IMR-90 (cell line): ENCODE measurements around the gene ABL2. TPM values are rescaled to one million over a fixed set of nuclear protein-coding genes. Genes with fewer than 3 reads are reported as not detected.
A peak's percentile ranks its signal among the peaks of the same experiment; 100 is the strongest.

Source experiments
- ATAC-seq: fragments of 200-7000 bp; cut with Tn5 transposase; 2 replicates; pipeline ENCODE4 v1.9.1; 2020; ENCODE audit warnings: low read depth, mild to moderate bottlenecking, moderate library complexity
- BruUV-seq: library from RNA; stranded (reverse); fragments of 400-500 nt; replicated peaks from 2 replicates; lab custom pipeline; 2021; lab: Mats Ljungman, UMichigan
- CTCF ChIA-PET: fragments of 300-600 bp; formaldehyde crosslinking; extraction: SDS; loops from one replicate; lab custom pipeline; 2021; ENCODE audit warnings: antibody characterized with exemption; lab: Yijun Ruan, JAX
- POLR2A ChIA-PET: fragments of 300-600 bp; sonication (Branson Sonifier 250); formaldehyde crosslinking; loops from one replicate; lab custom pipeline; 2022; ENCODE audit warnings: antibody characterized with exemption; ENCODE audit not compliant: unreplicated experiment; lab: Charles Lee
- DNase-seq: peaks from one replicate; pipeline ENCODE4 v3.0.0; 2013
- H2AFZ ChIP-seq: replicated peaks from 2 replicates; pipeline ENCODE3; 2013; ENCODE audit warnings: low read length, mild to moderate bottlenecking; ENCODE audit not compliant: poor library complexity
- H2AK5ac ChIP-seq: 2 replicates; pipeline ENCODE4 v1.6.1; 2013; ENCODE audit warnings: low read depth, low read length, inconsistent platforms
- H2AK9ac ChIP-seq: replicated peaks from 2 replicates; pipeline ENCODE3; 2013; ENCODE audit warnings: mild to moderate bottlenecking, low read depth, low read length, moderate library complexity; ENCODE audit not compliant: poor library complexity
- H2BK120ac ChIP-seq: 2 replicates; pipeline ENCODE4 v1.6.1; 2013; ENCODE audit warnings: low read depth, low read length, inconsistent platforms
- H2BK15ac ChIP-seq: 3 replicates; pipeline ENCODE4 v1.6.1; 2013; ENCODE audit warnings: low read depth, low read length, inconsistent platforms
- H2BK20ac ChIP-seq: 2 replicates; pipeline ENCODE4 v1.6.1; 2013; ENCODE audit warnings: low read depth, mild to moderate bottlenecking, inconsistent platforms, low read length, moderate library complexity
- H2BK5ac ChIP-seq: 2 replicates; pipeline ENCODE4 v1.6.1; 2013; ENCODE audit warnings: mild to moderate bottlenecking, low read depth, low read length, inconsistent platforms; ENCODE audit not compliant: poor library complexity, severe bottlenecking
- H3K14ac ChIP-seq: replicated peaks from 2 replicates; pipeline ENCODE4 v1.6.1; 2013; ENCODE audit warnings: low read depth, low read length, inconsistent platforms
- H3K18ac ChIP-seq: 2 replicates; pipeline ENCODE4 v1.6.1; 2013; ENCODE audit warnings: low read depth, low read length, control low read depth
- H3K23ac ChIP-seq: 2 replicates; pipeline ENCODE4 v1.6.1; 2013; ENCODE audit warnings: low read depth, low read length, inconsistent platforms
- H3K27ac ChIP-seq: 2 replicates; pipeline ENCODE4 v1.5.1; 2013; ENCODE audit warnings: mild to moderate bottlenecking, control low read depth, low read length; ENCODE audit not compliant: insufficient read depth
- H3K27me3 ChIP-seq: 2 replicates; pipeline ENCODE4 v1.6.1; 2013; ENCODE audit warnings: low read length; ENCODE audit not compliant: control insufficient read depth, insufficient read depth
- H3K36me3 ChIP-seq: 2 replicates; pipeline ENCODE4 v1.6.1; 2013; ENCODE audit warnings: low read length, mixed read lengths; ENCODE audit not compliant: control insufficient read depth, insufficient read depth
- H3K4ac ChIP-seq: 2 replicates; pipeline ENCODE4 v1.6.1; 2013; ENCODE audit warnings: low read depth, low read length, inconsistent platforms
- H3K4me1 ChIP-seq: 2 replicates; pipeline ENCODE4 v1.6.1; 2013; ENCODE audit warnings: low read length, mixed read lengths; ENCODE audit not compliant: control insufficient read depth, insufficient read depth
- H3K4me2 ChIP-seq: 2 replicates; pipeline ENCODE4 v1.6.1; 2013; ENCODE audit warnings: low read depth, mild to moderate bottlenecking, control low read depth, low read length, moderate library complexity
- H3K4me3 ChIP-seq: 2 replicates; pipeline ENCODE4 v1.5.1; 2013; ENCODE audit warnings: low read depth, mild to moderate bottlenecking, control low read depth, low read length, moderate library complexity; ENCODE audit not compliant: insufficient read depth
- H3K56ac ChIP-seq: 2 replicates; pipeline ENCODE4 v1.6.1; 2013; ENCODE audit warnings: low read length, inconsistent platforms; ENCODE audit not compliant: insufficient read depth; ENCODE audit errors: extremely low read depth
- H3K79me1 ChIP-seq, 2 experiments: 2 replicates each; pipeline ENCODE4 v1.6.1; 2013; ENCODE audit warnings: low read length in 2 of 2, inconsistent platforms in 1 of 2, low read depth in 1 of 2
- H3K9ac ChIP-seq: 2 replicates; pipeline ENCODE4 v1.6.1; 2013; ENCODE audit warnings: low read depth, low read length, control low read depth
- H3K9me1 ChIP-seq: 2 replicates; pipeline ENCODE4 v1.6.1; 2013; ENCODE audit warnings: low read length, inconsistent platforms; ENCODE audit not compliant: insufficient read depth
- H3K9me3 ChIP-seq: 2 replicates; pipeline ENCODE4 v1.6.1; 2013; ENCODE audit warnings: low read length; ENCODE audit not compliant: control insufficient read depth, insufficient read depth
- H4K20me1 ChIP-seq: 2 replicates; pipeline ENCODE4 v1.6.1; 2013; ENCODE audit warnings: low read length, inconsistent platforms; ENCODE audit not compliant: insufficient read depth
- H4K5ac ChIP-seq: 2 replicates; pipeline ENCODE4 v1.6.1; 2013; ENCODE audit warnings: mild to moderate bottlenecking, low read depth, low read length, control low read depth
- H4K8ac ChIP-seq, 2 experiments: 2 replicates each; pipeline ENCODE4 v1.6.1; 2013; ENCODE audit warnings: low read depth in 2 of 2, low read length in 2 of 2, control low read depth in 1 of 2, inconsistent platforms in 1 of 2
- H4K91ac ChIP-seq: 2 replicates; pipeline ENCODE4 v1.6.1; 2013; ENCODE audit warnings: low read depth, low read length, inconsistent platforms; ENCODE audit not compliant: insufficient read depth
- MAZ ChIP-seq: IDR thresholded peaks from 2 replicates; pipeline ENCODE4 v1.6.1; 2012; ENCODE audit warnings: low read depth, mild to moderate bottlenecking, low read length, improper control_type of control experiment, moderate library complexity, borderline replicate concordance
- POLR2A ChIP-seq: IDR thresholded peaks from 2 replicates; pipeline ENCODE4 v1.6.1; 2012; ENCODE audit warnings: mild to moderate bottlenecking, low read depth, low read length
- RAD21 ChIP-seq: IDR thresholded peaks from 2 replicates; pipeline ENCODE4 v1.6.1; 2012; ENCODE audit warnings: low read length, improper control_type of control experiment
- WGBS, 2 experiments: methylation state at CpG; one replicate each; pipeline versions ENCODE4 v1.1.5 to v1.1.7; 2013; ENCODE audit warnings: missing lambda C conversion rate in 2 of 2; ENCODE audit not compliant: insufficient read length in 1 of 2; ENCODE audit errors: extremely low coverage in 2 of 2; 5-methylcytosine and 5-hydroxymethylcytosine counted together
- dilution Hi-C: fragments of 300-500 bp; cut with HindIII; formaldehyde crosslinking; loops from one replicate; pipeline ENCODE4 v1.14.3; 2018; ENCODE audit warnings: low sequenced_read_pairs; ENCODE audit not compliant: unreplicated experiment
- in situ Hi-C: fragments of 300-500 bp; cut with MboI; formaldehyde crosslinking; loops from 3 replicates; pipeline ENCODE4 v1.14.3; 2019; ENCODE audit warnings: low sequenced_read_pairs, inconsistent platforms, mixed read lengths
- intact Hi-C: fragments of 100-400 bp; cut with micrococcal nuclease; formaldehyde crosslinking; loops from 2 replicates; pipeline ENCODE4 v1.10.0; 2022
- polyA plus RNA-seq, 3 experiments: library from polyadenylated mRNA; depleted of rRNA; stranded (reverse); fragments of >200 nt; gene quantifications; 2 replicates each; pipeline ENCODE4 v1.2.3, GENCODE V29; 2012; ENCODE audit warnings: low replicate concordance in 1 of 3
- total RNA-seq: library from RNA; depleted of rRNA; stranded (reverse); fragments of >200 nt; gene quantifications from 2 replicates; pipeline ENCODE4 v1.2.3, GENCODE V29; 2012

The ABL2 gene
- total and polyA plus RNA-seq, 2 of the 4 experiments (the other 2 are of a cell fraction): 9.7 to 110 TPM

GRCh38 chr1:179228783-179229213 lies 679 bp downstream of the ABL2 start:
- Histone ChIP-seq H4K8ac (peak overlapping the region in 1 of 2 experiments; percentile 14; a peak in 1 of 4 replicates), H2BK120ac (0 out of 2 replicates have a peak overlapping the region, but pooled peaks have one; percentile 6), H3K4me2 (peak overlapping the region; percentile 88), H2AFZ (peak overlapping the region; percentile 81), H3K4ac (peak overlapping the region; percentile 63), H4K91ac (no peak overlapping the region), H2BK15ac (no peak overlapping the region), H3K4me1 (peaks cover 4% of the 10 kb centered on the region; the same call in 1 of the 2 replicates), H3K18ac (no peak overlapping the region), H3K4me3 (peak overlapping the region; percentile 93), H3K36me3 (0 out of 2 replicates have a peak, but pooled peaks cover 1% of the 10 kb centered on the region), H3K79me1 (peaks cover 11 to 33% of the 10 kb centered on the region in 2 experiments), H3K23ac (peak overlapping the region; percentile 69), H3K9ac (peak overlapping the region; percentile 88), H3K9me3 (no peaks in the 10 kb centered on the region), H3K27ac (peak overlapping the region; percentile 93), H2BK20ac (no peak overlapping the region), H3K14ac (peak overlapping the region; percentile 67), H4K20me1 (peaks cover 7% of the 10 kb centered on the region), H4K5ac (no peak overlapping the region; the same call in 1 of the 2 replicates), H3K27me3 (no peaks in the 10 kb centered on the region), H2AK5ac (0 out of 2 replicates have a peak overlapping the region, but pooled peaks have one; percentile 71), H3K56ac (no peak overlapping the region), H2BK5ac (peak overlapping the region; percentile 21), H2AK9ac (peak overlapping the region; percentile 75), H3K9me1 (peaks cover 4% of the 10 kb centered on the region; the same call in 1 of the 2 replicates)
- ChIA-PET POLR2A (no interaction called here), CTCF (no interaction called here)
- dilution Hi-C loops: no loop called here
- DNase-seq: peak; percentile 15
- TF ChIP-seq RAD21: 0 out of 2 replicates have a peak, but pooled peaks have one; percentile 8
- peak; percentile 10; the same call in 1 of the 2 replicates for TF ChIP-seq MAZ
- TF ChIP-seq POLR2A: no peak
- BruUV-seq: no TSS peak
- in situ Hi-C loops: loop anchor here (25.0 kb wide), 1 partner anchor 584 kb away; no protein-coding TSS in a partner anchor
- 0% methylated on average over 2 of the region's 19 CpGs; no CpG with 5 or more reads in 1 of the 2 experiments for WGBS, 2 experiments
- ATAC-seq: peak; percentile 57
- intact Hi-C loops: no loop called here
